HuH-7.5 (cell line): ENCODE data around the gene CMTM8.

Experiments used
- DNase-seq: peaks from one replicate; pipeline ENCODE4 v3.0.0; 2011; ENCODE audit warnings: low spot score

The CMTM8 gene

GRCh38 chr3:32307591-32307990 is 69.1 kb downstream of the CMTM8 start:
- DNase-seq, result no peak

DNA sequence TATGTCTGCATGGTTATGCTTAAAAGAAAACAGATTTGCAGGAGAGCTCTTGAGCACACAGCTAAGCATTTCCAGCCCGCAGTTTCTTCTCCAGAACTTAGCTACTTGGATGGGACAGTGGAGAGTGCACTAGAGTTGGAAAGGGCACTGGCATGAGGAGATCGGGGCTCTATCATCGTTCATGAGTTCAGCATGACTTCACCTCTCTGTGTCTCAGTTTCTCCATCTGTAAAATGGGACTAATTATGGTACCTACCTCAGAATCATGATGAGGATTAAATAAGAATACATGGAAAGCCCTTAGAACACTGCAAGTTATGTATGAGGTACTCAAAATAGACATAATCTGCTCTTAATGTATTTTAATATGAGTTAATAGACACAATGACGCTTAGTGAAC is 69.9 kb downstream of the CMTM8 start:
- DNase-seq, result no peak

DNA sequence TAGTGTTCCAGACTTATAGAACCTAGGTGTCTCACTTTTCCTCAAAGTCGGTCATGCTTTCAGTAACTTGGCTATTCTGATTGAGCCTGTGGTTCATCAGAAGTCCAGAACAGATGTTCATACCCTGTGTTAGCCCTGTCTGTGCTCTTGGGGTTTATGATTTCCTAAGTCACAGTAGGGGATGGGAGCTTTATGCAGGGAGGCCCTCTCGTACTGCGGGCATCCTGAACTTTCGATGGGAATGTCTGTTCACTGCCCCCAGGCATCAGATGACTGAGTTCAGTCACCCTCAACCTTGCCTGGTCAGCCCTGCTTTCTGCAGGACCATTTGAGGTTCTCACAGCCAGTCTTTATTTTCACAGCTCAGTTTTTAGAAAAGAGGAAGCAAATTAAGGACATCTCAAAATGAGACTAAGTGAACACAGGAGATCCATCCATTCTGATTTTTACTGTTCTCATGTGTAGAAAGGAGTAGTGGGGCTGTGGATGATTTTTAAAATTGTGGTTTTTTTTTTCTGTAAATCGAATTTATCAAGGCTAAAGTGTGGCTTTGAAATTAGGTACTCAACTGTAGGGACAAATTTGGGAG is 71.3 kb downstream of the CMTM8 start:
- no peak for DNase-seq

GRCh38 chr3:32310336-32310735 is 71.9 kb downstream of the CMTM8 start:
- no peak for DNase-seq

GRCh38 chr3:32310918-32311839 is 72.7 kb downstream of the CMTM8 start:
- DNase-seq, result no peak

DNA sequence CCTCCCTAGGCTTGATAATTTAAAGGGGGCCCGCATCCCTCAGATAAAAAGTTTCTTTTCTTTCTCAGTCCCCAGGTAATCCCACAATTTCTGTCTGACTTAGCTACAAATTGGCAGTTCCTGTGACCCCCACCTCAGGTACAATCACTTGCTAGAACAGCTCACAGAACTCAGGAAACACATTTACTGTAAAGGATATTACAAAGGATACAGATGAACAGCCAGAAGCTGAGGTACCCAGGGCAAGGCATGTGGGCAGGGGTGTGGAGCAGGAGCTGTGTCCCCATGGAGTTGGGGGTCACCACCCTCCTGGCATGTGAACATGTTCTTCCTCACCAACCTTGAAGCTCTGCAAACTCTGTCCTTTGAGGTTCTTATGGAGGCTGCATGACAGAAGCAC is 73.8 kb downstream of the CMTM8 start:
- DNase-seq, result no peak

DNA sequence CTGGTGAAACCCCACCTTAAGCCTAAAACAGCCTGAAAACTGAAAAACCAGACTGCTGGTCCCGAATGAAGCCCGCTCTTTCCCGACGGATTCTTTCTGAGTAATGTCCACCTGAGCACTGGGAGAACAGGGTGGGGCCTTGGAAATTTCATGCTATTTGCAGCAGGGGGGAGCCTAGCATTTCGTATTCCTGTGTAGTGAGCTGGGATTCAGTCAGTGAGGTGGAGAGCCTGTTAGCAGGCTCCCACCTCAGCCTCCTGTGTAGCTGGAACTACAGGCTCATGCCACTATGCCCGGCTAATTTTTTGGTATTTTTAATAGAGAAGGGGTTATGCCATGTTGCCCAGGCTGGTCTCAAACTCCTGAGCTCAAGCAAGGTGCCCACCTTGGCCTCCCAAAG is 74.7 kb downstream of the CMTM8 start:
- DNase-seq, result no peak

DNA sequence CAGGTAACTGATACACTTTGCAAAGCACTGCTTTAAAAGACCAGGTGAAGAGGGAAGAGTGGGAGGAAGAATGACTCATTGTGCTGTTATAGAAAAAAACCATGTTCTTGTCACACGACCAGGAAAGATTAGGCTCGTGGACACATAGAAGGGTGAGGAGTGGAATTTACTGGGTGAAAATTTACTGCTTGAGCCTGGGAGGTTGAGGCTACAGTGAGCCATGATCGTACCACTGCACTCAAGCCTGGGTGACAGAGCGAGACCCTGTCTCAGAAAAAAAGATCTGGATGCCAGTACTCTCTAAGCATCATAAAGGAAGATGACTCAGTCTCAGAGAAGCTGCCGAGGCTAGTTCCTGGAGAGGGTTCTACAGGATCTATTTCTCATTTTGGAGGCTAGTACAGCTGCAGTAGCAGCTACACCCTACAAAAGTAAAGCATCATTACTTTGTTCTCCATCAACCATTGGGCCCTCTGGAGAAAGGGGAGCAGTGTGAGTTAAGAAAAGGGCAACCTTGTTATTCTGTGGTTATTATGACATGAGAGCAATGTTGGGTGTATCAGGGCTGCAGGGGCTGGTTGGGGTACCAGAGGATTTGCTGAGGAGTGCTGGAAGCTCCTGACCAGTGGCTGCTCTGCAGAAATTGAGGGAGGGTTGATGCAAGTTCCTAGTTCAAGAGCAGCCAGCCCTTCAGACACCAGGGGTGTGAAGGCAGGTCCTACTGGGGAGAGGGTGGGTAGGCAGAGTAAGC is 75.4 kb downstream of the CMTM8 start:
- no peak for DNase-seq

GRCh38 chr3:32315441-32315840 is 77.0 kb downstream of the CMTM8 start:
- no peak for DNase-seq

- DNase-seq, result no peak
Measured at GRCh38 chr3:32316319-32316718, 77.8 kb downstream of the CMTM8 start.

- peak; percentile 49 for DNase-seq
Measured at GRCh38 chr3:32316976-32317375, 78.5 kb downstream of the CMTM8 start.

DNA sequence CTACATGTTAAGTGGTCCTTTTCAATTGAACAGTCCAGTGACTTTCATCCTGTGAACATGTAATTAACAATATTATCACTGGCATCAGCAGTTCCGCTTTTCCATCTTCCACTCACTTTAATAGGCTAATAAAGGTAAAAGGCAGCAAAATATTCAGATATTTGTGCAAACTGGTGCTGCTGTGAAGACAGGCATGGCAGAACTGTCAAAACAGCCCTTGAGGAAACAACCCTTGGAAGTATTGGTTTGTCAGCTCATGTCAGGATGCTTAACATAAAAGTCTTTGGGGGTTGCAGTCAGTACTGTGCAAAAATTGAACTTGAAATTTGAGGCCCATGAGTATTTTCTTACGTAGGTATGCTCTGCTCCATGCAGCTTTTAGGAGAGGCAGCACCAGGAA is 81.1 kb downstream of the CMTM8 start:
- no peak for DNase-seq

DNA sequence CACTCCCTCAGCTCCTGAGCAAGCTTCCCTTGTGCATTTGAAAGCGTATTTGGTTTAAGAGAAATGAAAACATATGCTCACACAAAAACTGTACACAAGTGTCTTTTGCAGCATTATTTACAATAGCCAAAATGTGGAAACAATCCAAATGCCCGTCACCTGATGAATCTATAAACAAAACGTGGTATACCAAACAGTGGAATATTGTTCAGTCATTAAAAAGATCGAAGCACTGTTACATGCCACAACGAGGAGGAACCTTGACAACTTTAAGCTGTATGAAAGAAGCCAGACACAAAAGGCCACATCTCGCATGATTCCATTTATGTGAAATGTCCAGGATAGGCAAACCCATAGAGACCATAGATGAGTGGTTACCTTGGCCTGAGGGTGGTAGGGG is 81.6 kb downstream of the CMTM8 start:
- no peak for DNase-seq

DNA sequence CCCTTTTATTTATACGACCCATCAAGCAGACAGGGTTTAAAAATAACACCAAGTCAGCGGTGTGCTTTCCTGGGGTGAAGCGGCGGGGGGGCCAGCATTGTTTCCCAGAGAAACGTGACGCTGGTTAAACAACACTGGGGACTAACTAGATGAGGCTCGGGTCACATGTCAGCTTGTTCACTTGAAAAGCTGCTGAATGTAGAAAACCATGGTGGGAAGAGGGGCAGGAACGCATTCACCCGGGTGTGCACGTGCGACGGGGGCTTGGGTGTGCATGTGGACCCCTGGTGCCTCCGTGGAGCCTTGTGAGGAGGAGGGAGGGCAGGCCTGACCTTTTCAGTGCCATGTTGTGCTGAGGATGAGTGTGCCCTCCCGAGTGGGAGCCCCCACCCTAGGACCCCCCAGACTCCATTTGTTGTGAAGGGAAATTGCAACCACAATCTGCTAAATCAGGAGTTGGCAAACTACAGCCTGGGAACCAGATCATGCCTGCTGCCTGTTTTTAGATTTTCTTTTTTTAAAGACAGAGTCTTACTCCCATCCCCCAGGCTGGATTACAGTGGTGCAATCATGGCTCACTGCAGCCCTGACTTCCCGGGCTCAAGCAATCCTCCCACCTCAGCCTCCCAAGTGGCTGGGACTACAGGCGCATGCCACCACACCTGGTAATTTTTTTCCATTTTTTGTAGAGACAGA is 82.8 kb downstream of the CMTM8 start:
- no peak for DNase-seq

GRCh38 chr3:32322311-32322710 is 83.8 kb downstream of the CMTM8 start:
- DNase-seq, result no peak

DNA sequence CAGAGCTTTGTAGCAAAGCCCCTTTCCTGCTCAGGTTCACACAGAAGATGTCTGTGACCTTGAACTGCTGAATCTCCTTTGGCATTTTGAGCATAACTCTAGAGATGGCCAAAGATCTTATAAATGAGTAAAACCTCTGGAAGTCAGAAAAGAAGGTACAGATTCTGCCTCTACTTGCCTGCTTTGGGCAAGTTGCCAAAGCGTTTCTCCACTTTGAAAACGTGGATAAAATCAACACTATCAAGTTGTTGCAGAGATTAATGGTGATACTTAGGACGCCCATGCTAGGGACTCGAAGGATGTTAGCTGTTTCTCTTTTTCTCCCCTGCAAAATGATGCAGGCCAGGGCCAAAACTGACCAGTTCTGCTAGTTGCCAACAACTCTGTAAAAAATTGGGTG is 85.1 kb downstream of the CMTM8 start:
- no peak for DNase-seq

DNA sequence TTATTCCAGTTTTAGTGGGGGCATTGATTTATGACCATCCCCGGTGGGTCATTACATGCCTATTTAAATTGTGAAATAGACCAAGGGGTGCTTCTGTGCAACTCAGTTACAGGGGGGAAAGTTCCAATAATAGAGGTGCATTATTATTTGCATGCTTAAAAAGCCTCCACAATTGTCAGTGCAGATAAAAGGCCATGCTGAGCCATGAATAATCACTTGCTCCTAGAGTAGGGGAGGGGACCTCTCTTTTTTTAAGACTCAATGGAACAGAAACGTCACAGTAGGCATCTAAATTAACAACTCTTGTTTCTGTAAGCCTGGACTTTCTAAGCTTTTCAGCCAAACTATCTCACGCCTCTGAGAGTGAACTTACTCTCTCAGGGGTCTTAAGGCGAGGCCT is 86.7 kb downstream of the CMTM8 start:
- DNase-seq, result no peak

GRCh38 chr3:32325927-32326326 is 87.4 kb downstream of the CMTM8 start:
- no peak for DNase-seq

DNA sequence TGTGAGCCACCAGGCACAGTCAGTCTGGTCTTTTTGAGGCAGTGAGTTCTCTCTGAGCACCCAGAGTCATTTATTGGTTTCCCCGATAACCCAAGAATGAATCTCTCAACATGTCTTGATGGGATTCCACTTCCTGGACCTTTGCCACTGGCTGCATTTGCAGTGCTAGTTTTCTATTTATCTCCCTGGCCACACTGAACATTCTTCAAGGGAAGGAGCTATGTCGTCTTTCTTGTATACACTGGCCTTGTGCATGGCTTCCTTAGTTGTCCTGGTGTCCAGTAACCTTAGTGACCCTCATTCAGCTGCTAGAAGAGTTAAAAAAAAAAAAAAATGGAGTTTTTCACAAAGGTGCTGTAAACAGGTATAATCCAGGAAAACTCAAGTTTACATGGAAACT is 88.3 kb downstream of the CMTM8 start:
- no peak for DNase-seq

- no peak for DNase-seq
Measured at GRCh38 chr3:32334675-32335074, 96.2 kb downstream of the CMTM8 start.

DNA sequence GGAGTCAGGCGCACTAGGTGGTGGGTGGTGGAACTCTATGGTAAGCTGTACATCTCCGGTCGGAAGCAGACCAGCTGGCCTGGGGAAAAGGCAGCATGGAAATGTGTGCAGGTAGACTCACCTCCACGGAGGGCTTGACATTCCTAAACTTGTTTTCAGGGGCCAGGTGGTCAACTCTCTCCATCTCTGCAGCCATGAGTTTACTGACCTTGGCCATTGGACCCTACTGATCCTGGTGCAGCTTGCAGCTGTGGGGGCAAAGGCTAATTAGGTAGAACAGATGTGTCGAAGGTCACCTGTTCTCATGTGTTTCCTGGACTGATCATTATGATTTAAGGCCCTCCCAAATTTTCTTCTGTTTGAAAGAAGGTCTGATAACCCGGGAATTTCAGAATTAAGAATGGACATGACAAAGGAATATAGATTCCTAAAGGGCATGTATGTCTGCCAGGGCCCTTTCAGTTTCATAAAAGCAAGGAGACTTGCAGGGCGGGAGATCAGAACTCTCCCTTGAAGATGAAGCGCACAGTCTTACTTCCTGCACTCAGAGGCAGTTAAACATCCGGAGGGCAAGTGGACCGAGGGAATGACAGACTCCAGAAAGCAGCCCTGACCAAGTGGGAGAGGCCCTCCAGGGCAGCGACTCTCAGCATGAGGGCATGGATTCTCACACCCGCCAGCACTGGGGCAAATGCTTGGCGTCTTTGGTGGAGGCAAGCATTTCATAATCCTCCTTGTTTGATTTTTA is 97.1 kb downstream of the CMTM8 start:
- DNase-seq, result no peak

- no peak for DNase-seq
Measured at GRCh38 chr3:32336113-32336498, 97.6 kb downstream of the CMTM8 start.
